ENCODE results near the gene HAPLN2.

HAPLN2 gene

DNA sequence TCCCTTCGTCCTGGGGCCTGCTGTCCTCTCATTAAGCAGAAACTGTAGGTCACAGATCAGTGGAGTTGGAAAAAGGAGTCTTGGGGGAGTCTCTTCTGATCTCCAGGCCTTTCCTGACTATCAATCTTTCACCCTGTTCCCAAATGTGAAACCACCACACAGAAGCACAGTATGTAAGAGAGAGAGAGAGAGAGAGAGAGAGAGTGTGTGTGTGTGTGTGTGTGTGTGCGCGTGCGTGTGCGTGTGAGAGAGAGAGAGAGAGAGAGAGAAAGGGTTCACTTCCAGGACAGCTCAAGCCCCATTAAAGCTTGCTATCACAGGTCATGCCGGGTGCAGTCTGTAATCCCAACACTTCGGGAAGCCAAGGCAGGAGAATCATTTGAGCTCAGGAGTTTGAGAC, 41.2 kb upstream of the HAPLN2 start:
- TF ChIP-seq, protein P1, sequence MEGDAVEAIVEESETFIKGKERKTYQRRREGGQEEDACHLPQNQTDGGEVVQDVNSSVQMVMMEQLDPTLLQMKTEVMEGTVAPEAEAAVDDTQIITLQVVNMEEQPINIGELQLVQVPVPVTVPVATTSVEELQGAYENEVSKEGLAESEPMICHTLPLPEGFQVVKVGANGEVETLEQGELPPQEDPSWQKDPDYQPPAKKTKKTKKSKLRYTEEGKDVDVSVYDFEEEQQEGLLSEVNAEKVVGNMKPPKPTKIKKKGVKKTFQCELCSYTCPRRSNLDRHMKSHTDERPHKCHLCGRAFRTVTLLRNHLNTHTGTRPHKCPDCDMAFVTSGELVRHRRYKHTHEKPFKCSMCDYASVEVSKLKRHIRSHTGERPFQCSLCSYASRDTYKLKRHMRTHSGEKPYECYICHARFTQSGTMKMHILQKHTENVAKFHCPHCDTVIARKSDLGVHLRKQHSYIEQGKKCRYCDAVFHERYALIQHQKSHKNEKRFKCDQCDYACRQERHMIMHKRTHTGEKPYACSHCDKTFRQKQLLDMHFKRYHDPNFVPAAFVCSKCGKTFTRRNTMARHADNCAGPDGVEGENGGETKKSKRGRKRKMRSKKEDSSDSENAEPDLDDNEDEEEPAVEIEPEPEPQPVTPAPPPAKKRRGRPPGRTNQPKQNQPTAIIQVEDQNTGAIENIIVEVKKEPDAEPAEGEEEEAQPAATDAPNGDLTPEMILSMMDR (IDR thresholded peaks at IDR 0.05; ENCODE audit: borderline replicate concordance, insufficient read depth, low read depth, low read length), result no peak
- H3K4me3 ChIP-seq (ENCODE audit: low read depth, low read length), result no peak overlapping the region

DNA sequence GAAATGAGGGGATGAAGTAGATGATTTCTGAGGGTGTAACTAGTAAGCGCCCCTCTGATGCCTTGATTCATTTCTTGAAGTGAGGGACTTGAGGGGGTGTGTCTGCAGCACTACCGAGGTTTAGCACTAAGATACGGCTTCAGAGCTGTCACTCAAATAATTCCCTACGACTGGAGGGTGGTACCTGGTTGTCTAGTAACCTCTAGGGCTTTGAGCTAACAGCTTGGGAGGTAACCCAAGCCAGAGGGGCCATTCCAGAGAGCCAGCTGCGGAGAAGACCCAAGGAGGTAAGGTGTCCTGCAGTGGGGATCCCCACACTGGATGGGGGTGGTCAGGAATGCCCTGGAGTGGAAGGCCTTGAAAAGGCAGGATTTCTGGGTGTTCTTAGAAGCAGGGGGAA, 39.7 kb upstream of the HAPLN2 start, which contains the start of gene TTC24:
TTC24 (plus strand) TSS at position 252 of the 400 bp plus-strand sequence. CDS start 1,642 bp downstream, outside the sequence.
- TF ChIP-seq, protein P1 (IDR thresholded peaks at IDR 0.05; ENCODE audit: borderline replicate concordance, insufficient read depth, low read depth, low read length), result no peak
- H3K4me3 ChIP-seq (ENCODE audit: low read depth, low read length), result no peak within 1 kb of the TSS

DNA sequence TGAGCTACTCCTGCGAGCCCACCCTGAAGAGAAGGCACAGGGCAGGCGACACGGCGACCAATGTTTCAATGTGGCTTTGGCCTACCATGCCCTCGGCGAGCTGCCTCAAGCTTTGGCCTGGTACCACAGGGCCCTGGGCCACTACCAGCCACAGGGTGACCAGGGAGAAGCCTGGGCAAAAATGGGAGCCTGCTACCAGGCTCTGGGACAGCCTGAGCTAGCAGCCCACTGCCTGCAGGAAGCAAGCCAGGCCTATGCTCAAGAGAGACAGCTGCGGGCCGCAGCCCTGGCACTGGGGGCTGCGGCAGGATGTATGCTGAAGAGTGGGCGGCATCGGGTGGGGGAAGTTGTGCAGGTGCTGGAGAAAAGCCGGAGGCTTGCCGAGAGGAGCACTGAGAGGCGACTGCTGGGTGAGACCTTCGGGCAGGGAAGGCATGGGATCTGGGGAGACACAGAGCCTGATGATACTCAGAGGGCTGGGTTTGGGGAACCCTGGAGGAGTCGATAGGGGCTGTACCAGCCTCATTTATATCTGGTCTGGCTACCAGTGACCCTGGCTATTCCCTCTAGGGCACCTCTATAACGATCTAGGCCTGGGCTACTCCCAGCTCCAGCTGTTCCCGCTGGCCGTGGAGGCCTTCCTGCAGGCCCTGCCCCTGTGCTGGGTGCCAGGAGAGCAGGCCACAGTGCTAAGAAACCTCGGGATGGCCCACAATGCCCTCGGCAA, 37.4 kb upstream of the HAPLN2 start:
- H3K4me3 ChIP-seq (ENCODE audit: low read depth, low read length), result peak overlapping the region; percentile 45
- TF ChIP-seq, protein P1 (IDR thresholded peaks at IDR 0.05; ENCODE audit: borderline replicate concordance, insufficient read depth, low read depth, low read length), result no peak

DNA sequence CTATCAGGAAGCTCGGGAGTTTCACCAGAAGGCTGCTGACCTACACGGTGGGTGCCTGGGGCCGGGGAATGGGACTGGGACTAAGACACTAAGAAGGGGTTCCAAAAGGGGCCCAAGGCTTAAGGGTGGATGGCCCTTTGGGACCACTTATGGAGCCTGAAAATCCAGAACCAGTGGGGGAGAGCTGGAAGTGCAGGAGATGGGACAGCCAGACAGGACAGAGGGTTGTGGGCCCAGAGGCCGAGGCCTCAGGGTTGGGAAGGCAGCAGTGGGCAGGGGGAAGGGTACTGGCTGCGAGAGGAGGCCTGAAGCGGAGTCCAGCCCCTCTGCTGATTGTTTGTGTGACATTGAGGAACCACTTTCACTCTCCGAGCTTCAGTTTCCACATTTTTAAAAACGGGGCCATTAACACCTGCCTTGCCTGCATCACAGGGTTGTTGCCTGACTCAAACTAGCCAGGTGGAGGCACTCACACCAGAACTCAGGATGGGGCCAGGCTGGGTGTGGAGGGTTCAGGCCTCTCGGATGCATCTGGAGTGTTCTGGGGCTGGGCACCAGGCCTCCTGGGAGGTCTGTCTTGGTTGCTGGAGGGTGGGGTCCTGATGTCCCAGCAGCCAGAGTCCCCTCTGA, 36.7 kb upstream of the HAPLN2 start:
- TF ChIP-seq, protein P1 (IDR thresholded peaks at IDR 0.05; ENCODE audit: borderline replicate concordance, insufficient read depth, low read depth, low read length), result 0 out of 2 replicates have a peak, but pooled peaks have one; percentile 10
- H3K4me3 ChIP-seq (ENCODE audit: low read depth, low read length), result peak overlapping the region; percentile 45

DNA sequence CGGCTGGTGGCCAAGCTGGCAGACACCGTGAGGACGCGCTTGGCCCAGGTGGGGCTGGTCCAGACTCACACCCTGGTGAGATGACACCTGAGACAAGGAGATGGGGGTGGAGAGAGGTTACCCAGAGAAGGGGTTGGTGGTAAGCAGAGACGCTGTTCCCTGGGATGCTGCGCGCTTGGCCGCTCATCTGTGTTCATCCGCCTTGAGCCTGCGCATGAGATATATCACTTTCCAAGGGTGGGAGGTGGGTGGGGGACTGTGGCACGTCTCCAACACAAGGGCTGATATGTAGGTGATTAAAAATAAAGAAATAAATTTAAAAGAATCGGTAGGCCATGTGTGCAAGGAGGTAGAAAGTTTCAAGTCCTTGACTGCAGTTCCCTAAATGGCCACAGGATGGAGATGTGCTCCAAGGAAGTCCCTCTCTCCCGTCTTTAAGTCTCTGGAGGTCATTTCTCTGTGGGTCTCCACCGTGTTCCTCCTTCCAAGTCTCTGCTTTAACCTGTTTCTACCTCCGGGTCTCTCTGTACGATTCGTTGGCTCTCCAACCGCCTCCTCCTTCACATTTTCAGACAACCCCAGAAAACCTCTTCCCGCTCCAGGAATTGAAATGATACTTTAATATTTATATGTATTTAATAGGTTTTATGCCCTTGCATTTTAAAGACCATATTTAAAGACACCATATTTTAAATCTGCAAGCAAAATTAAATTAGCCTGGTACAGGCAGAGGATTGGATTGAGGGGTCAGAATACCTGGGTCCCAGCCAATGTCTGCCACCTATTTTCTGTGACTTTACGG, 35.2 kb upstream of the HAPLN2 start:
- TF ChIP-seq, protein P1 (IDR thresholded peaks at IDR 0.05; ENCODE audit: borderline replicate concordance, insufficient read depth, low read depth, low read length), result peak; percentile 85

DNA sequence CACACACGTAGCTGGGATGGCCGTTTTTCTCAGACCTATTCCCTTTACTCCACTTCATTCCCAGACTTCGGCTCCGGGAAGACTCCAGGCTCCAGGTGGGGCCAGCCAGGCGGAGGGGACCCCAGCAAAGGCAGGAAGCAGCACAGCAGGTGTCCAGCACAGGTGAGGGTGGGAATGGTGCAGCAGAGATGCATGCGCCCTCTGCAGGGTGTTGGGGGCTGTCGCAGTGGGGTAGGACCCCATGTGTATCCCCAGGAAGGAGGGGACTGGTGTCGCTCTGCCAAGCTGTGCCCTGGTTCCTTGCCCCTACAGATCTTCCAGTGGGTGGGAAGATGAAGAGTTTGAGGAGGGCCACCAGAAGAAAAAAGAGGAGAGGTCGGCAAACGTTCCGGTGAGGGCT, 34.4 kb upstream of the HAPLN2 start:
- TF ChIP-seq, protein P1 (IDR thresholded peaks at IDR 0.05; ENCODE audit: borderline replicate concordance, insufficient read depth, low read depth, low read length), result peak; percentile 66
- H3K4me3 ChIP-seq (ENCODE audit: low read depth, low read length), result no peak overlapping the region

More for the DNA sequence above, 35.2 kb upstream of the HAPLN2 start:
- H3K4me3 ChIP-seq (ENCODE audit: low read depth, low read length), result no peak overlapping the region
